ENCODE measurements around the gene CTNND1.
A peak's percentile ranks its signal among the peaks of the same experiment; 100 is the strongest.

CTNND1 gene

DNA sequence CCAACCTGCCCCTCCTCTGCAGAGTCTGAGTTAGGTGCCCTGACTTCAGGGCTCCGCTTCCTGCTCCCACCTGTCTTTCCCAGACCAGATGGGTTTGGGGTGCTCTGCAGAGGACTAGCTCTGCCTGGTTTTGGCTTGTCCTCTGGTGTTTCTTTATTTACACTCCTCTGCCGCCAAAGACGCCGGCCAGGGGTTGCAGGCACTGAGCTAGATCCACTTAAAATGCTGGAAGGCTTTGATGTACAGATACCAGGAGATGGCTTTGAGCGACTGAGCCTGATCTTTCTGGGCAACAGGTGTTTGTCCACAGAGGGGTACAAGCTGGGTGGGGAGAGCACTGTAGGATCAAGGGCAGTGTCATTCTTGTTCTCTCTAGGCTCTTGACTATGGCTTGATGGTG lies 16.4 kb upstream of the CTNND1 start:
- TF ChIP-seq CTCF (IDR thresholded peaks at IDR 0.05; ENCODE audit: control insufficient read depth, extremely low read depth, insufficient read depth) = no peak
- no peak overlapping the region for H3K4me3 ChIP-seq (ENCODE audit: low read depth, low read length)
- no peak for DNase-seq (ENCODE audit: low read depth)

GRCh38 chr11:57746920-57747319 lies 14.7 kb upstream of the CTNND1 start:
- DNase-seq (ENCODE audit: low read depth) = no peak
- no peak overlapping the region for H3K4me3 ChIP-seq (ENCODE audit: low read depth, low read length)
- no peak for TF ChIP-seq CTCF (IDR thresholded peaks at IDR 0.05; ENCODE audit: control insufficient read depth, extremely low read depth, insufficient read depth)

GRCh38 chr11:57751176-57751575 lies 10.4 kb upstream of the CTNND1 start:
- no peak for TF ChIP-seq CTCF (IDR thresholded peaks at IDR 0.05; ENCODE audit: control insufficient read depth, extremely low read depth, insufficient read depth)
- no peak for DNase-seq (ENCODE audit: low read depth)
- no peak overlapping the region for H3K4me3 ChIP-seq (ENCODE audit: low read depth, low read length)

GRCh38 chr11:57751676-57752253 lies 9.8 kb upstream of the CTNND1 start, which contains the start of gene BTBD18:
Gene BTBD18 (minus strand): TSS chr11:57751819. CDS start chr11:57751188, 631 bp downstream.
- DNase-seq (ENCODE audit: low read depth) = peak; percentile 51
- TF ChIP-seq CTCF (IDR thresholded peaks at IDR 0.05; ENCODE audit: control insufficient read depth, extremely low read depth, insufficient read depth) = peak; percentile 77
- H3K4me3 ChIP-seq (ENCODE audit: low read depth, low read length) = no peak within 1 kb of the TSS

GRCh38 chr11:57752954-57753353 lies 8.6 kb upstream of the CTNND1 start:
- H3K4me3 ChIP-seq (ENCODE audit: low read depth, low read length) = no peak overlapping the region
- no peak for DNase-seq (ENCODE audit: low read depth)
- TF ChIP-seq CTCF (IDR thresholded peaks at IDR 0.05; ENCODE audit: control insufficient read depth, extremely low read depth, insufficient read depth) = no peak

- TF ChIP-seq CTCF (IDR thresholded peaks at IDR 0.05; ENCODE audit: control insufficient read depth, extremely low read depth, insufficient read depth) = no peak
- H3K4me3 ChIP-seq (ENCODE audit: low read depth, low read length) = no peak overlapping the region
- no peak for DNase-seq (ENCODE audit: low read depth)
These were observed 3.4 kb upstream of the CTNND1 start for GRCh38 chr11:57758174-57758573.

- DNase-seq (ENCODE audit: low read depth) = no peak
- peak overlapping the region; percentile 81 for H3K4me3 ChIP-seq (ENCODE audit: low read depth, low read length)
- no peak for TF ChIP-seq CTCF (IDR thresholded peaks at IDR 0.05; ENCODE audit: control insufficient read depth, extremely low read depth, insufficient read depth)
These were observed 746 bp downstream of the CTNND1 start for GRCh38 chr11:57762235-57762861.

Data from LNCaP clone FGC (cell line).